A673 (cell line): ENCODE measurements around the gene PBRM1. TPM values are rescaled to one million over a fixed set of nuclear protein-coding genes. Genes with fewer than 3 reads are reported as not detected.

ENCODE experiments used
- BruUV-seq: library from RNA; stranded (reverse); fragments of 400-500 nt; replicated peaks from 2 replicates; lab custom pipeline; 2021; lab: Mats Ljungman, UMichigan
- CTCF ChIA-PET: fragments of 300-600 bp; sonication (Branson Sonifier 250); formaldehyde crosslinking; loops from one replicate; lab custom pipeline; 2022; ENCODE audit warnings: antibody characterized with exemption; lab: Charles Lee
- POLR2A ChIA-PET: fragments of 300-600 bp; sonication (Branson Sonifier 250); formaldehyde crosslinking; loops from one replicate; lab custom pipeline; 2022; ENCODE audit warnings: antibody characterized with exemption; ENCODE audit not compliant: low non-redundant PET; lab: Charles Lee
- DNase-seq: peaks from one replicate; pipeline ENCODE4 v3.0.0-alpha.2; 2015; ENCODE audit warnings: low spot score
- H3K27ac ChIP-seq: fragments of 200-600 bp; sonication (generic); 2 replicates; pipeline ENCODE4 v1.5.1; 2016; ENCODE audit warnings: mixed run types, low read depth, mild to moderate bottlenecking, mixed read lengths, antibody characterized with exemption, low read length; ENCODE audit not compliant: poor library complexity, severe bottlenecking
- H3K27me3 ChIP-seq: fragments of 200-600 bp; sonication (generic); replicated peaks from 2 replicates; pipeline ENCODE4 v1.6.1; 2017; ENCODE audit warnings: mixed run types, low read depth, mild to moderate bottlenecking, mixed read lengths, antibody characterized with exemption, low read length; ENCODE audit not compliant: insufficient read depth, poor library complexity
- H3K36me3 ChIP-seq: fragments of 200-600 bp; sonication (generic); 2 replicates; pipeline ENCODE4 v1.6.1; 2016; ENCODE audit warnings: mixed run types, mild to moderate bottlenecking, mixed read lengths, antibody characterized with exemption, low read length; ENCODE audit not compliant: insufficient read depth, poor library complexity, severe bottlenecking
- H3K4me1 ChIP-seq: fragments of 200-600 bp; sonication (generic); 2 replicates; pipeline ENCODE4 v1.6.1; 2017; ENCODE audit warnings: mixed run types, mild to moderate bottlenecking, mixed read lengths, antibody characterized with exemption, low read length; ENCODE audit not compliant: insufficient read depth, poor library complexity, severe bottlenecking
- H3K4me3 ChIP-seq: fragments of 200-600 bp; sonication (generic); 2 replicates; pipeline ENCODE4 v1.5.1; 2016; ENCODE audit warnings: low read depth, mixed run types, mild to moderate bottlenecking, mixed read lengths, low read length; ENCODE audit not compliant: poor library complexity, severe bottlenecking
- H3K9me3 ChIP-seq: fragments of 200-600 bp; sonication (generic); 2 replicates; pipeline ENCODE4 v1.6.1; 2016; ENCODE audit warnings: mixed run types, low read depth, mild to moderate bottlenecking, mixed read lengths, antibody characterized with exemption, low read length; ENCODE audit not compliant: poor library complexity, severe bottlenecking
- CTCF ChIP-seq: fragments of 300-800, 200-600 bp; sonication (generic); conservative IDR thresholded peaks from 2 replicates; pipeline ENCODE4 v1.5.1; 2017; ENCODE audit warnings: low read depth, mild to moderate bottlenecking, antibody characterized with exemption, low read length, moderate library complexity, mixed read lengths
- EZH2 ChIP-seq: fragments of 200-600 bp; sonication (generic); IDR thresholded peaks from 2 replicates; pipeline ENCODE4 v1.6.1; 2017; ENCODE audit warnings: borderline replicate concordance, low read depth, mild to moderate bottlenecking, mixed read lengths, antibody characterized with exemption, low read length; ENCODE audit not compliant: poor library complexity, severe bottlenecking
- intact Hi-C: fragments of 100-400 bp; cut with micrococcal nuclease; formaldehyde crosslinking; loops from one replicate; pipeline ENCODE4 v1.10.0; 2022; ENCODE audit not compliant: unreplicated experiment
- total RNA-seq: library from RNA; stranded (reverse); gene quantifications from 2 replicates; pipeline ENCODE4 v1.2.3, GENCODE V29; 2021

Gene PBRM1
- total RNA-seq, 1 experiment from 2014 or later, result 65.0 TPM

GRCh38 chr3:52719618-52720017, 33.9 kb upstream of the PBRM1 start:
- no peaks in the 10 kb centered on the region for H3K27me3 ChIP-seq
- BruUV-seq, result no TSS peak
- POLR2A ChIA-PET, result no interaction called here
- H3K4me3 ChIP-seq, result no peak overlapping the region
- CTCF ChIA-PET, result no interaction called here
- H3K36me3 ChIP-seq, result no peaks in the 10 kb centered on the region
- no peaks in the 10 kb centered on the region for H3K4me1 ChIP-seq
- H3K9me3 ChIP-seq, result no peaks in the 10 kb centered on the region
- no peak overlapping the region for H3K27ac ChIP-seq
- DNase-seq, result no peak
- TF ChIP-seq EZH2 (no peak), CTCF (no peak)
- intact Hi-C loops, result no loop called here

DNA sequence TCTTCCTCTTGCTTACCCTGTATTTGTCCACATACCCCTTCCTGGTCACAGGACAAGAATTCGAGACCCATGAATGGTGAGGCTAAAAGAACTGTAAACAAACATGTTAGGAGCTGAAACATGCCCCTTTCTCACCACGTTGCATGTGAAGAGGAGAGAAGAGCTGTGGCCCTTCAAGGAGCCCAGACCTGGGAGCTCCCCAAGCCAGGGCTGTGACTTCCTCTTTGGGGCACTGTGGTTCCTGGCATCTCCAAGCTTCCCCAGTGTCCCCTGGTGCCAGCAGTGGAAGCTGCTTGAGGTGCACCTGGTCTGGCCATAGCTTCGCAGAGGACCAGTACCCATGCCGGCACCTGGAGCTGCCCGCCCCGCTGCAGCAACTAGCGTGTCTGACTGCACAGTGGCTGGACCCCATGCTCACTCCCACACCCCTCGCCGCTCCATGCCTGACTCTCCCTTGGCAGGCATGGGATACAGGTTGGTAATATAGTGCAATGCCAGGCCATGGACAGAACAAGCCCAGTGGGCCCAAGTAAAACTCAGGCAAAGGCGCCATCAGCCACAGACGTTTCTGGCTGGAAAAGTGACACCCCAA, 30.1 kb upstream of the PBRM1 start:
- intact Hi-C loops, result no loop called here
- no peak for DNase-seq
- TF ChIP-seq EZH2 (no peak), CTCF (no peak)
- Histone ChIP-seq H3K4me3 (no peak overlapping the region), H3K27me3 (no peaks in the 10 kb centered on the region), H3K4me1 (no peaks in the 10 kb centered on the region), H3K9me3 (no peaks in the 10 kb centered on the region), H3K27ac (no peak overlapping the region), H3K36me3 (no peaks in the 10 kb centered on the region)
- CTCF ChIA-PET, result no interaction called here
- BruUV-seq, result no TSS peak
- POLR2A ChIA-PET, result no interaction called here

DNA sequence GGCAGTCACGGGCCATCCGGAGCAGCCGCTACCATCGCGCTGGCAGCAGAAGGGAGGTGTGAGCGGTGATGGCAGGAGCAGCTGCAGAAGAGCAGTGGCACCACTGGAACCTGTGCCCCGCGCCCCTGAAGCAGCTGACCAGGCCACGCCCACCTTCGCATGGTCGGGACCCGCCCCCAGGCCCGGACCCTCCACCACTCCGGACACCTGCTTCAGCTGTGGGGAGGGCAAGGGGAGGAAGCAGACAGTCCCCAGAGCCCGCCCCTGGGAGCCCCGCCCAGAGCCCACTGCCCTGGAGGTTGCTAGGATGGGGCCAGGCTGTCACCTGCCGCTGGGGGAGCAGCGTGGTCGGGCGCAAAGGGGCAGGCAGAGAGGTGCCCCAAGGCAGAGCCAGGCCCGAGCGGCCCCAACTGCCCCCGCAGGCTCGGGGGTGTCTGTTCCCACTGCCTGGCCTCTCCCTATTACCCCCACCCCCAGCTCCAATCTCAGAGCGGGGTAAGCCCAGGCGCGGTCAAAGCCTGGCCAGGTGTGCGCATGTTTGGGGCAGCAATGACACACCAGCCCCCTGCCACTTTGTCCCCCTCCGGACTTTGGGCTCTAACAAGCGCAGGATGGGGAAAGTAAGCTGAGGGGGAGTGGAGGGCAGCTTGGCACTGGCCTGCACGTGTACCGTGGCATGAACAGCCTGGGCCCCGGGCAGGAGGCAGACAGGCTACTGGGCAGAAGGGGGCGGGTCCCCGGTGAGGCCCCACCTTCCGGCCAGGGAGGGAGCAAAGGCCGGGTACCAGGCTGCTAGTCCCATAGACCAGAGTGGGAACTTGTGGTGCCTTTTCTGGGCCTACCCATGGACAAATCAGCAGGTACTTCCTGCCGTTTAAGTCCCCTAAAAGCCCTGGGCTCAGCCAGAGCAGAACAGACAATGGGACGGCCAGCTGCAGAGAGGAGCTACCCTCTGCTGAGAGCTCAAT, 28.9 kb upstream of the PBRM1 start:
- no peak for DNase-seq
- TF ChIP-seq CTCF, result no peak
- TF ChIP-seq EZH2, result no peak
- H3K9me3 ChIP-seq, result no peaks in the 10 kb centered on the region
- H3K36me3 ChIP-seq, result no peaks in the 10 kb centered on the region
- H3K27me3 ChIP-seq, result no peaks in the 10 kb centered on the region
- no peak overlapping the region for H3K4me3 ChIP-seq
- intact Hi-C loops, result no loop called here
- POLR2A ChIA-PET, result no interaction called here
- H3K27ac ChIP-seq, result no peak overlapping the region
- BruUV-seq, result no TSS peak
- H3K4me1 ChIP-seq, result no peaks in the 10 kb centered on the region
- CTCF ChIA-PET, result no interaction called here
